Endothelial cell of umbilical vein (primary cell): Measurements from ENCODE around the gene LRFN2. TPM values are rescaled to one million over a fixed set of nuclear protein-coding genes. Genes with fewer than 3 reads are reported as not detected.

ENCODE experiments used
- BruUV-seq: library from RNA; stranded (reverse); fragments of 400-500 nt; replicated peaks from 2 replicates; lab custom pipeline; 2021; lab: Mats Ljungman, UMichigan
- CTCF ChIA-PET: fragments of 300-600, 350-600 bp; sonication (Branson Sonifier 250); formaldehyde crosslinking; loops from one replicate; lab custom pipeline; 2021; ENCODE audit warnings: antibody characterized with exemption, inconsistent platforms; lab: Charles Lee
- POLR2A ChIA-PET: fragments of 300-600, 350-600 bp; sonication (Branson Sonifier 250); formaldehyde crosslinking; loops from one replicate; lab custom pipeline; 2021; ENCODE audit warnings: antibody characterized with exemption, inconsistent platforms; lab: Charles Lee
- DNase-seq: peaks from one replicate; pipeline ENCODE4 v3.0.0-alpha.2; 2011; ENCODE audit warnings: low read depth, low spot score
- FAIRE-seq: peaks from 2 replicates; lab custom pipeline; 2011; peaks lifted over from hg19 to GRCh38; lab: Jason Lieb, UNC
- H2AFZ ChIP-seq: 2 replicates; pipeline ENCODE4 v1.6.0; 2012; ENCODE audit warnings: low read depth, low read length, control low read depth, inconsistent platforms
- H3K27ac ChIP-seq: 2 replicates; pipeline ENCODE4 v1.5.1; 2011; ENCODE audit warnings: low read depth, mild to moderate bottlenecking, control low read depth, low read length, moderate library complexity; ENCODE audit not compliant: insufficient read depth
- H3K27me3 ChIP-seq, 2 experiments: 2 replicates each; pipeline versions ENCODE4 v1.6.0 to v1.6.1; 2011; ENCODE audit warnings: low read length in 2 of 2, mixed read lengths in 1 of 2; ENCODE audit not compliant: control insufficient read depth in 2 of 2, insufficient read depth in 2 of 2
- H3K36me3 ChIP-seq, 2 experiments: 2 replicates in 1 of 2; 3 replicates in 1 of 2; pipeline ENCODE4 v1.5.1; 2011; ENCODE audit warnings: low read length in 2 of 2, mild to moderate bottlenecking in 1 of 2, moderate library complexity in 1 of 2; ENCODE audit not compliant: control insufficient read depth in 2 of 2, insufficient read depth in 2 of 2; ENCODE audit errors: extremely low read depth in 1 of 2
- H3K4me1 ChIP-seq: 3 replicates; pipeline ENCODE4 v1.5.1; 2011; ENCODE audit warnings: mild to moderate bottlenecking, low read length; ENCODE audit not compliant: control insufficient read depth, insufficient read depth; ENCODE audit errors: extremely low read depth
- H3K4me2 ChIP-seq: 2 replicates; pipeline ENCODE4 v1.6.1; 2011; ENCODE audit warnings: low read length, control low read depth, mixed read lengths; ENCODE audit not compliant: insufficient read depth
- H3K4me3 ChIP-seq, 3 experiments: fragments of 200-600 bp in 1 of 3; sonication (generic), shearing (Covaris generic) in 1 of 3; replicated peaks in 1 of 3; 2 replicates each; pipeline ENCODE4 v1.5.1; 2011 to 2016; ENCODE audit warnings: control low read depth in 3 of 3, low read length in 3 of 3, mild to moderate bottlenecking in 2 of 3, inconsistent platforms in 1 of 3, low read depth in 1 of 3, moderate library complexity in 1 of 3; ENCODE audit not compliant: insufficient read depth in 1 of 3
- H3K79me2 ChIP-seq: 2 replicates; pipeline ENCODE4 v1.6.0; 2012; ENCODE audit warnings: low read length, inconsistent platforms; ENCODE audit not compliant: control insufficient read depth, insufficient read depth
- H3K9ac ChIP-seq: replicated peaks from 2 replicates; pipeline ENCODE3; 2011; ENCODE audit warnings: low read length, control low read depth; ENCODE audit not compliant: insufficient read depth; ENCODE audit errors: extremely low read depth
- H3K9me1 ChIP-seq: replicated peaks from 3 replicates; pipeline ENCODE4 v1.6.0; 2011; ENCODE audit warnings: mild to moderate bottlenecking, low read length; ENCODE audit not compliant: control insufficient read depth, insufficient read depth; ENCODE audit errors: extremely low read depth
- H3K9me3 ChIP-seq: replicated peaks from 2 replicates; pipeline ENCODE4 v1.5.1; 2012; ENCODE audit warnings: low read length, inconsistent platforms; ENCODE audit not compliant: control insufficient read depth, insufficient read depth
- H4K20me1 ChIP-seq: replicated peaks from 2 replicates; pipeline ENCODE3; 2011; ENCODE audit warnings: mild to moderate bottlenecking, low read length; ENCODE audit not compliant: control insufficient read depth, insufficient read depth; ENCODE audit errors: extremely low read depth
- CTCF ChIP-seq, 2 donors: IDR thresholded peaks; 1 replicate in 1 of 2; 2 replicates in 1 of 2; pipeline ENCODE4 v1.5.1; 2011; ENCODE audit warnings: low read length in 2 of 2, mild to moderate bottlenecking in 2 of 2, moderate library complexity in 2 of 2, control low read depth in 1 of 2, inconsistent platforms in 1 of 2, low read depth in 1 of 2; ENCODE audit not compliant: insufficient read depth in 1 of 2; ENCODE audit errors: extremely low read depth in 1 of 2
- EZH2 ChIP-seq: IDR thresholded peaks from 2 replicates; pipeline ENCODE4 v1.6.1; 2012; ENCODE audit warnings: borderline replicate concordance, low read depth, mild to moderate bottlenecking, moderate library complexity, low read length, inconsistent platforms; ENCODE audit not compliant: severe bottlenecking
- FOS ChIP-seq: IDR thresholded peaks from 2 replicates; pipeline ENCODE4 v1.6.1; 2011; ENCODE audit warnings: mild to moderate bottlenecking, low read length, moderate library complexity, borderline replicate concordance; ENCODE audit not compliant: insufficient read depth
- GATA2 ChIP-seq: IDR thresholded peaks from 2 replicates; pipeline ENCODE4 v1.7.0; 2011; ENCODE audit warnings: low read depth, mild to moderate bottlenecking, moderate library complexity, mixed read lengths, low read length; ENCODE audit not compliant: insufficient read length, insufficient read depth
- JUN ChIP-seq: IDR thresholded peaks from 2 replicates; pipeline ENCODE4 v1.6.1; 2011; ENCODE audit warnings: borderline replicate concordance, low read depth; ENCODE audit not compliant: insufficient read length, insufficient read depth
- MYC ChIP-seq: IDR thresholded peaks from one replicate; pipeline ENCODE4 v1.6.1; 2011; ENCODE audit warnings: mild to moderate bottlenecking, low read depth, low read length
- POLR2A ChIP-seq: IDR thresholded peaks from 2 replicates; pipeline ENCODE4 v1.6.1; 2012; ENCODE audit warnings: low read depth, mild to moderate bottlenecking, control low read depth, low read length
- POLR2AphosphoS5 ChIP-seq: IDR thresholded peaks from 2 replicates; pipeline ENCODE4 v1.6.1; 2012; ENCODE audit warnings: low read depth, mild to moderate bottlenecking, control low read depth, low read length, moderate library complexity; ENCODE audit not compliant: insufficient read depth
- dilution Hi-C: fragments of 300-500 bp; cut with MboI; formaldehyde crosslinking; loops from one replicate; pipeline ENCODE4 v1.15.0; 2019; ENCODE audit warnings: low sequenced_read_pairs; ENCODE audit not compliant: extremely low pct_ligation_motif_present
- intact Hi-C: fragments of 100-400 bp; cut with micrococcal nuclease; formaldehyde crosslinking; loops from one replicate; pipeline ENCODE4 v1.10.0; 2022
- polyA plus RNA-seq, 4 experiments: library from polyadenylated mRNA; depleted of rRNA in 3 of 4; stranded (reverse) in 3 of 4; unstranded in 1 of 4; fragments of >200 nt; gene quantifications; 2 replicates each; pipeline versions ENCODE4 v1.2.1 to v1.2.3, GENCODE V29; 2011 to 2012; ENCODE audit warnings: missing spikeins in 1 of 4
- total RNA-seq: library from RNA; stranded (reverse); gene quantifications from 2 replicates; pipeline ENCODE4 v1.2.3, GENCODE V29; 2021
- TF ChIP-seq, protein P1 (sequence below): IDR thresholded peaks from 2 replicates; pipeline ENCODE4 v1.6.1; 2011; ENCODE audit not compliant: insufficient read depth, insufficient read length

Gene LRFN2
- total and polyA plus RNA-seq, 2 donors (not counting 3 experiments of a cell fraction or from before 2014, with no cell fraction given) = not detected

DNA sequence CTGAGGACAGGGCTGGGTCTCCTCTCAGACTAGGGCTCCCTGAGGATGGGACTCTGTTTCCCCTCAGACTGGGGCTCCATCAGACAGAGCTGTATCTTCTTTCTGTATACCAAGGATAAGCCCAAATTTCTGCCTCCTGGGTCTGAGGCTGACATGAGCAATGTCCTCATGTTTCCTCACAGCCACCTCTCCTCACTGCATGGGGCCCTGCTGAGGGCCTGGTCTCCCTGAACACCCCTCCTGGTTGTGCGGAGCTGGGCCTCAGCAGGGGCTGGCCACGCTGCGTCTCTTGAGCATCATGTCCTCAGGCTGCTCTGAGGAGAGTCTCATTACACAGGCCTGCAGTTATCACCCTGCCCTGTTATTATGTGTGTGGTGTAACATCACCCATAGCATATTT lies 144.6 kb downstream of the LRFN2 start:
- POLR2A ChIA-PET = no interaction called here
- no peak for FAIRE-seq
- no peaks in the 10 kb centered on the region for H3K9me3 ChIP-seq
- H3K27ac ChIP-seq = no peak overlapping the region
- dilution Hi-C loops = no loop called here
- H3K36me3 ChIP-seq = no peaks in the 10 kb centered on the region
- no peak overlapping the region for H2AFZ ChIP-seq
- CTCF ChIA-PET = no interaction called here
- no peaks in the 10 kb centered on the region for H3K9me1 ChIP-seq
- no peaks in the 10 kb centered on the region for H3K27me3 ChIP-seq
- no peak overlapping the region for H3K4me3 ChIP-seq
- H3K79me2 ChIP-seq = no peaks in the 10 kb centered on the region
- intact Hi-C loops = no loop called here
- H3K4me2 ChIP-seq = no peak overlapping the region
- no peaks in the 10 kb centered on the region for H4K20me1 ChIP-seq
- no peak for DNase-seq
- H3K4me1 ChIP-seq = no peaks in the 10 kb centered on the region
- no peak for TF ChIP-seq EZH2
- TF ChIP-seq, protein P1, sequence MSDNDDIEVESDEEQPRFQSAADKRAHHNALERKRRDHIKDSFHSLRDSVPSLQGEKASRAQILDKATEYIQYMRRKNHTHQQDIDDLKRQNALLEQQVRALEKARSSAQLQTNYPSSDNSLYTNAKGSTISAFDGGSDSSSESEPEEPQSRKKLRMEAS = no peak
- TF ChIP-seq CTCF (IDR thresholded peaks at IDR 0.05; ENCODE audit: extremely low read depth in 1 of 2, insufficient read depth in 1 of 2, low read depth in 1 of 2, low read length in 2 of 2) = no peak
- no peak for TF ChIP-seq POLR2A
- TF ChIP-seq FOS = no peak
- TF ChIP-seq GATA2 = no peak
- no peak for TF ChIP-seq JUN
- TF ChIP-seq POLR2AphosphoS5 = no peak
- no peak for TF ChIP-seq MYC
- BruUV-seq = no TSS peak
- H3K9ac ChIP-seq = no peak overlapping the region
